K562 (cell line): ENCODE measurements around the gene SUMF1. TPM values are rescaled to one million over a fixed set of nuclear protein-coding genes. Genes with fewer than 3 reads are reported as not detected.

ENCODE experiments used
- CHD2 ChIP-seq: IDR thresholded peaks from 2 replicates; pipeline ENCODE4 v1.6.1; 2011; ENCODE audit warnings: low read depth, low read length
- DMBX1 ChIP-seq: fragments of 250-450 bp; sonication (Bioruptor Pico); IDR thresholded peaks from 2 replicates; pipeline ENCODE4 v1.8.0; 2022; ENCODE audit warnings: inconsistent platforms, mild to moderate bottlenecking, moderate library complexity, borderline replicate concordance
- GABPA ChIP-seq: fragments of 200-800 bp; sonication (Bioruptor generic); conservative IDR thresholded peaks from 2 replicates; pipeline ENCODE4 v1.6.1; 2016; ENCODE audit warnings: low read depth, missing genetic modification characterization, missing compliant biosample characterization
- GTF2F1 ChIP-seq: IDR thresholded peaks from 2 replicates; pipeline ENCODE4 v1.6.1; 2011; ENCODE audit warnings: low read depth, low read length, improper control_type of control experiment
- JUN ChIP-seq, 2 experiments: sonication (generic) in 1 of 2; formaldehyde crosslinking in 1 of 2; IDR thresholded peaks; 2 replicates each; pipeline versions ENCODE4 v1.6.1 to v1.8.0; 2012 to 2022; ENCODE audit warnings: borderline replicate concordance in 2 of 2, mild to moderate bottlenecking in 2 of 2, improper control_type of control experiment in 1 of 2, low read depth in 1 of 2, low read length in 1 of 2, missing genetic modification reagents in 1 of 2
- MCM5 ChIP-seq: fragments of 450-650 bp; IDR thresholded peaks from 2 replicates; pipeline ENCODE4 v1.6.1; 2016; ENCODE audit warnings: low read depth
- MTA1 ChIP-seq: fragments of 450-650 bp; IDR thresholded peaks from 2 replicates; pipeline ENCODE4 v1.6.1; 2017; ENCODE audit warnings: borderline replicate concordance
- POLR2AphosphoS5 ChIP-seq: IDR thresholded peaks from 2 replicates; pipeline ENCODE4 v1.6.1; 2011; ENCODE audit warnings: mild to moderate bottlenecking, low read depth, low read length, moderate library complexity; ENCODE audit not compliant: control insufficient read depth, insufficient read depth
- POLR2H ChIP-seq: IDR thresholded peaks from 2 replicates; pipeline ENCODE4 v1.6.1; 2016; ENCODE audit warnings: missing genetic modification characterization, low read depth, mild to moderate bottlenecking, control low read depth, missing compliant biosample characterization, moderate library complexity
- SAP30 ChIP-seq: fragments of 200-600 bp; sonication (generic); IDR thresholded peaks from 2 replicates; pipeline ENCODE4 v1.6.1; 2012; ENCODE audit warnings: borderline replicate concordance, low read depth, mild to moderate bottlenecking, moderate library complexity, low read length, control low read depth, inconsistent platforms; ENCODE audit not compliant: insufficient read depth, poor library complexity, severe bottlenecking
- SIN3B ChIP-seq: fragments of 450-650 bp; IDR thresholded peaks from 2 replicates; pipeline ENCODE4 v1.6.1; 2017; ENCODE audit warnings: low read depth, mild to moderate bottlenecking, moderate library complexity
- STAG1 ChIP-seq: sonication (generic); formaldehyde crosslinking; IDR thresholded peaks from 2 replicates; pipeline ENCODE4 v1.5.0; 2020; ENCODE audit warnings: missing genetic modification reagents, borderline replicate concordance
- WHSC1 ChIP-seq: IDR thresholded peaks from one replicate; pipeline ENCODE4 v1.6.1; 2012; ENCODE audit warnings: low read length, control low read depth, inconsistent platforms
- ZNF146 ChIP-seq: IDR thresholded peaks from one replicate; pipeline ENCODE4 v1.6.1; 2018; ENCODE audit warnings: missing compliant biosample characterization; ENCODE audit not compliant: unreplicated experiment
- ZNF311 ChIP-seq: fragments of 250-450 bp; sonication (Bioruptor Pico); IDR thresholded peaks from 2 replicates; pipeline ENCODE4 v1.4.0; 2020; ENCODE audit warnings: mild to moderate bottlenecking, moderate library complexity
- ZNF695 ChIP-seq: fragments of 450-650 bp; formaldehyde crosslinking; IDR thresholded peaks from 2 replicates; pipeline ENCODE4 v1.4.0; 2020; ENCODE audit warnings: mild to moderate bottlenecking, moderate library complexity
- polyA plus RNA-seq, 8 experiments: library from polyadenylated mRNA; depleted of rRNA in 4 of 8; stranded (reverse) in 5 of 8; unstranded in 3 of 8; fragments of >200 nt; fragmentation: Nextera tagmentation in 2 of 8; fragmentation: Illumina TruSeq in 1 of 8; extraction: Ambion mirVana in 2 of 8; extraction: Trizol in 1 of 8; gene quantifications; 2 replicates each; pipeline versions ENCODE4 v1.2.1 to v1.2.3, GENCODE V29; 2011 to 2014; ENCODE audit warnings: inconsistent platforms in 1 of 8, missing spikeins in 1 of 8
- total RNA-seq, 7 experiments: library from RNA; depleted of rRNA in 6 of 7; stranded (reverse); fragments of >200 nt in 6 of 7; fragmentation: Illumina TruSeq in 2 of 7; extraction: Trizol in 2 of 7; gene quantifications; 2 replicates each; pipeline versions ENCODE4 v1.2.1 to v1.2.3, GENCODE V29; 2011 to 2021; ENCODE audit warnings: low replicate concordance in 1 of 7
- TF ChIP-seq, protein P1 (sequence below): fragments of 450-650 bp; IDR thresholded peaks from 2 replicates; pipeline ENCODE4 v1.6.1; 2016; ENCODE audit warnings: mild to moderate bottlenecking
- TF ChIP-seq, protein P2 (sequence below): fragments of 250-450 bp; sonication (Bioruptor Pico); IDR thresholded peaks from 2 replicates; pipeline ENCODE4 v1.5.0; 2020; ENCODE audit warnings: mild to moderate bottlenecking
- TF ChIP-seq, protein P3 (sequence below): fragments of 250-450 bp; sonication (Bioruptor Pico); IDR thresholded peaks from 2 replicates; pipeline ENCODE4 v1.8.0; 2022; ENCODE audit warnings: inconsistent platforms, mild to moderate bottlenecking, moderate library complexity, borderline replicate concordance
- TF ChIP-seq, protein P4 (sequence below), 2 experiments: fragments of 450-650 bp; conservative IDR thresholded peaks; 2 replicates each; pipeline ENCODE4 v1.6.1; 2017; ENCODE audit warnings: mild to moderate bottlenecking in 2 of 2, moderate library complexity in 2 of 2
- TF ChIP-seq, protein P5 (sequence below): fragments of 450-650 bp; IDR thresholded peaks from 2 replicates; pipeline ENCODE4 v1.6.1; 2016; ENCODE audit warnings: missing biosample characterization, missing genetic modification characterization

The SUMF1 gene
- total and polyA plus RNA-seq, 9 of the 15 experiments (the other 6 are each of a cell fraction or from before 2014, with no cell fraction given), result 1.3 to 7.4 (median 4.2) TPM

DNA sequence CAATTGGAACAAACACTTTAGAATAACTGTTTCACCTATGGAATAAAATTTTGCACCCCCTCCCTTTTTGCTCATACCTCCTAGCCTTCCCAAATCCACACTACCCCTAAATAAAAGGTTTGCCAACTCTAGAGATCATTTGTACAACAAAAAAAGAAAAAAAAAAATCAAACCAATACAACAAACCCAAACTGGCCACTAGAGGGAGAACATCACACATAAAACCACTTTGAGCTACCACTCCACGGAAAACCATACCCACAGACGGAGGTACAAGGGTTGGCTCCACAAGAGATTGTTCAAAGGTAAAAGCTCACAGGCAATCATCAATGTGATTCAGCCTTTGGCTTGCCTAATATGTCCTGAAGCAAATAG lies 116.3 kb downstream of the SUMF1 start (continued):
- TF ChIP-seq, protein P1, sequence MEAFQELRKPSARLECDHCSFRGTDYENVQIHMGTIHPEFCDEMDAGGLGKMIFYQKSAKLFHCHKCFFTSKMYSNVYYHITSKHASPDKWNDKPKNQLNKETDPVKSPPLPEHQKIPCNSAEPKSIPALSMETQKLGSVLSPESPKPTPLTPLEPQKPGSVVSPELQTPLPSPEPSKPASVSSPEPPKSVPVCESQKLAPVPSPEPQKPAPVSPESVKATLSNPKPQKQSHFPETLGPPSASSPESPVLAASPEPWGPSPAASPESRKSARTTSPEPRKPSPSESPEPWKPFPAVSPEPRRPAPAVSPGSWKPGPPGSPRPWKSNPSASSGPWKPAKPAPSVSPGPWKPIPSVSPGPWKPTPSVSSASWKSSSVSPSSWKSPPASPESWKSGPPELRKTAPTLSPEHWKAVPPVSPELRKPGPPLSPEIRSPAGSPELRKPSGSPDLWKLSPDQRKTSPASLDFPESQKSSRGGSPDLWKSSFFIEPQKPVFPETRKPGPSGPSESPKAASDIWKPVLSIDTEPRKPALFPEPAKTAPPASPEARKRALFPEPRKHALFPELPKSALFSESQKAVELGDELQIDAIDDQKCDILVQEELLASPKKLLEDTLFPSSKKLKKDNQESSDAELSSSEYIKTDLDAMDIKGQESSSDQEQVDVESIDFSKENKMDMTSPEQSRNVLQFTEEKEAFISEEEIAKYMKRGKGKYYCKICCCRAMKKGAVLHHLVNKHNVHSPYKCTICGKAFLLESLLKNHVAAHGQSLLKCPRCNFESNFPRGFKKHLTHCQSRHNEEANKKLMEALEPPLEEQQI, result 0 out of 2 replicates have a peak, but pooled peaks have one; percentile 19
- TF ChIP-seq, protein P2, sequence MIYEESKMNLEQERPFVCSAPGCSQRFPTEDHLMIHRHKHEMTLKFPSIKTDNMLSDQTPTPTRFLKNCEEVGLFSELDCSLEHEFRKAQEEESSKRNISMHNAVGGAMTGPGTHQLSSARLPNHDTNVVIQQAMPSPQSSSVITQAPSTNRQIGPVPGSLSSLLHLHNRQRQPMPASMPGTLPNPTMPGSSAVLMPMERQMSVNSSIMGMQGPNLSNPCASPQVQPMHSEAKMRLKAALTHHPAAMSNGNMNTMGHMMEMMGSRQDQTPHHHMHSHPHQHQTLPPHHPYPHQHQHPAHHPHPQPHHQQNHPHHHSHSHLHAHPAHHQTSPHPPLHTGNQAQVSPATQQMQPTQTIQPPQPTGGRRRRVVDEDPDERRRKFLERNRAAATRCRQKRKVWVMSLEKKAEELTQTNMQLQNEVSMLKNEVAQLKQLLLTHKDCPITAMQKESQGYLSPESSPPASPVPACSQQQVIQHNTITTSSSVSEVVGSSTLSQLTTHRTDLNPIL (CRISPR knock-in tag), result no peak
- TF ChIP-seq SIN3B (no peak), ZNF695 (no peak), SAP30 (no peak), DMBX1 (CRISPR knock-in tag) (no peak), GABPA (tag) (no peak), MCM5 (no peak), GTF2F1 (no peak), POLR2AphosphoS5 (no peak), WHSC1 (no peak), ZNF311 (CRISPR knock-in tag) (no peak), POLR2H (tag) (0 out of 2 replicates have a peak, but pooled peaks have one; percentile 37), MTA1 (0 out of 2 replicates have a peak, but pooled peaks have one; percentile 4), JUN (IDR thresholded peaks at IDR 0.05; ENCODE audit: borderline replicate concordance, low read depth, low read length) (no peak), JUN (CRISPR knock-in tag; IDR thresholded peaks at IDR 0.05; ENCODE audit: borderline replicate concordance) (no peak), CHD2 (no peak), STAG1 (no peak), ZNF146 (no peak)
- TF ChIP-seq, protein P3, sequence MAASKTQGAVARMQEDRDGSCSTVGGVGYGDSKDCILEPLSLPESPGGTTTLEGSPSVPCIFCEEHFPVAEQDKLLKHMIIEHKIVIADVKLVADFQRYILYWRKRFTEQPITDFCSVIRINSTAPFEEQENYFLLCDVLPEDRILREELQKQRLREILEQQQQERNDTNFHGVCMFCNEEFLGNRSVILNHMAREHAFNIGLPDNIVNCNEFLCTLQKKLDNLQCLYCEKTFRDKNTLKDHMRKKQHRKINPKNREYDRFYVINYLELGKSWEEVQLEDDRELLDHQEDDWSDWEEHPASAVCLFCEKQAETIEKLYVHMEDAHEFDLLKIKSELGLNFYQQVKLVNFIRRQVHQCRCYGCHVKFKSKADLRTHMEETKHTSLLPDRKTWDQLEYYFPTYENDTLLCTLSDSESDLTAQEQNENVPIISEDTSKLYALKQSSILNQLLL (CRISPR knock-in tag), result no peak
- TF ChIP-seq, protein P4, sequence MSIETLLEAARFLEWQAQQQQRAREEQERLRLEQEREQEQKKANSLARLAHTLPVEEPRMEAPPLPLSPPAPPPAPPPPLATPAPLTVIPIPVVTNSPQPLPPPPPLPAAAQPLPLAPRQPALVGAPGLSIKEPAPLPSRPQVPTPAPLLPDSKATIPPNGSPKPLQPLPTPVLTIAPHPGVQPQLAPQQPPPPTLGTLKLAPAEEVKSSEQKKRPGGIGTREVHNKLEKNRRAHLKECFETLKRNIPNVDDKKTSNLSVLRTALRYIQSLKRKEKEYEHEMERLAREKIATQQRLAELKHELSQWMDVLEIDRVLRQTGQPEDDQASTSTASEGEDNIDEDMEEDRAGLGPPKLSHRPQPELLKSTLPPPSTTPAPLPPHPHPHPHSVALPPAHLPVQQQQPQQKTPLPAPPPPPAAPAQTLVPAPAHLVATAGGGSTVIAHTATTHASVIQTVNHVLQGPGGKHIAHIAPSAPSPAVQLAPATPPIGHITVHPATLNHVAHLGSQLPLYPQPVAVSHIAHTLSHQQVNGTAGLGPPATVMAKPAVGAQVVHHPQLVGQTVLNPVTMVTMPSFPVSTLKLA (conservative IDR thresholded peaks at IDR 0.05), result no peak
- TF ChIP-seq, protein P5, sequence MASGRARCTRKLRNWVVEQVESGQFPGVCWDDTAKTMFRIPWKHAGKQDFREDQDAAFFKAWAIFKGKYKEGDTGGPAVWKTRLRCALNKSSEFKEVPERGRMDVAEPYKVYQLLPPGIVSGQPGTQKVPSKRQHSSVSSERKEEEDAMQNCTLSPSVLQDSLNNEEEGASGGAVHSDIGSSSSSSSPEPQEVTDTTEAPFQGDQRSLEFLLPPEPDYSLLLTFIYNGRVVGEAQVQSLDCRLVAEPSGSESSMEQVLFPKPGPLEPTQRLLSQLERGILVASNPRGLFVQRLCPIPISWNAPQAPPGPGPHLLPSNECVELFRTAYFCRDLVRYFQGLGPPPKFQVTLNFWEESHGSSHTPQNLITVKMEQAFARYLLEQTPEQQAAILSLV, result no peak
